Fibroblast of mammary gland (primary cell): ENCODE measurements around the gene LRRC27.

Experiments used
- DNase-seq: peaks from one replicate; pipeline ENCODE4 v3.0.0-alpha.2; 2010; ENCODE audit warnings: low read depth
- H3K4me3 ChIP-seq: 2 replicates; pipeline ENCODE4 v1.5.1; 2011; ENCODE audit warnings: low read depth, mild to moderate bottlenecking, low read length, moderate library complexity; ENCODE audit not compliant: control insufficient read depth
- TF ChIP-seq, protein P1 (sequence below): conservative IDR thresholded peaks from 2 replicates; pipeline ENCODE4 v1.5.1; 2011; ENCODE audit warnings: low read depth, low read length, inconsistent platforms; ENCODE audit not compliant: control insufficient read depth, insufficient read depth

Gene LRRC27

DNA sequence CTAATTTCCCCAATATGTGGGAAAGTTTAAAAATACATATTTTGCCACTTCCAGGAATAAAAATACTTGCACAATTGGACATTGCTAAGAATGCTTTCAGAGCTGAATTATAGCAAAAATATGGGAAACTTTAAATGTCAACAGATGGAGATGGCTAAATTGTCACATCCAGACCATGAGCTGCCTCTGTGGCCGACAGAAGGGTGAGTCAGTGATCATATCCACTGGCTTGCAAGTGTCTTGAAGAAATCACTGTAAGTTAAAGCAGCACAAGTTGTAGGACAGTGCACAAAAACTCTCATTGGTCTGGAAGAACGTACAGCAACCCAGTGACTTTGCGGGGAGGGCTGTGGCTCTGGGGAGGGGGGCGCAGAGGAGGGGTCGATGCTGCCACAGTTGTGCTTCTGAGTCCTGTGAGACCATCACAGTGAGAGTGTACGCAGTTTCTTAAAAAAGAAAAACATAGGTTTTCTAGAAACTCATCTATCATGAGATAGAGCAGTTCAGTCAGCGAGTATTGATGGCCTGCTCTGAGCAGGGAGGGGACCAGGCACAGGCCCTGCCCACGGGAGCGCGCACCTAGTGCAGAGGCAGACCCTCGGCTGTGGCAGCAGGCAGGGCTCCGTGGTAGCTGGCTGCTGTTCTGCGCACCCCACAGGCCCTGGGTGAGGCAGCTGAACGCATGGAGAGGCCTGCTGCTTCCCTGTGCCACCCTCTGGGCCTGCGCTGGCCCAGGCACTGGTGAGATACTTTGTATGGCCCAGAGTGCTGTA lies 25.5 kb downstream of the LRRC27 start:
- DNase-seq = no peak
- TF ChIP-seq, protein P1, sequence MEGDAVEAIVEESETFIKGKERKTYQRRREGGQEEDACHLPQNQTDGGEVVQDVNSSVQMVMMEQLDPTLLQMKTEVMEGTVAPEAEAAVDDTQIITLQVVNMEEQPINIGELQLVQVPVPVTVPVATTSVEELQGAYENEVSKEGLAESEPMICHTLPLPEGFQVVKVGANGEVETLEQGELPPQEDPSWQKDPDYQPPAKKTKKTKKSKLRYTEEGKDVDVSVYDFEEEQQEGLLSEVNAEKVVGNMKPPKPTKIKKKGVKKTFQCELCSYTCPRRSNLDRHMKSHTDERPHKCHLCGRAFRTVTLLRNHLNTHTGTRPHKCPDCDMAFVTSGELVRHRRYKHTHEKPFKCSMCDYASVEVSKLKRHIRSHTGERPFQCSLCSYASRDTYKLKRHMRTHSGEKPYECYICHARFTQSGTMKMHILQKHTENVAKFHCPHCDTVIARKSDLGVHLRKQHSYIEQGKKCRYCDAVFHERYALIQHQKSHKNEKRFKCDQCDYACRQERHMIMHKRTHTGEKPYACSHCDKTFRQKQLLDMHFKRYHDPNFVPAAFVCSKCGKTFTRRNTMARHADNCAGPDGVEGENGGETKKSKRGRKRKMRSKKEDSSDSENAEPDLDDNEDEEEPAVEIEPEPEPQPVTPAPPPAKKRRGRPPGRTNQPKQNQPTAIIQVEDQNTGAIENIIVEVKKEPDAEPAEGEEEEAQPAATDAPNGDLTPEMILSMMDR = no peak
- no peak overlapping the region for H3K4me3 ChIP-seq

GRCh38 chr10:132359305-132360040 lies 27.5 kb downstream of the LRRC27 start:
- no peak for DNase-seq

DNA sequence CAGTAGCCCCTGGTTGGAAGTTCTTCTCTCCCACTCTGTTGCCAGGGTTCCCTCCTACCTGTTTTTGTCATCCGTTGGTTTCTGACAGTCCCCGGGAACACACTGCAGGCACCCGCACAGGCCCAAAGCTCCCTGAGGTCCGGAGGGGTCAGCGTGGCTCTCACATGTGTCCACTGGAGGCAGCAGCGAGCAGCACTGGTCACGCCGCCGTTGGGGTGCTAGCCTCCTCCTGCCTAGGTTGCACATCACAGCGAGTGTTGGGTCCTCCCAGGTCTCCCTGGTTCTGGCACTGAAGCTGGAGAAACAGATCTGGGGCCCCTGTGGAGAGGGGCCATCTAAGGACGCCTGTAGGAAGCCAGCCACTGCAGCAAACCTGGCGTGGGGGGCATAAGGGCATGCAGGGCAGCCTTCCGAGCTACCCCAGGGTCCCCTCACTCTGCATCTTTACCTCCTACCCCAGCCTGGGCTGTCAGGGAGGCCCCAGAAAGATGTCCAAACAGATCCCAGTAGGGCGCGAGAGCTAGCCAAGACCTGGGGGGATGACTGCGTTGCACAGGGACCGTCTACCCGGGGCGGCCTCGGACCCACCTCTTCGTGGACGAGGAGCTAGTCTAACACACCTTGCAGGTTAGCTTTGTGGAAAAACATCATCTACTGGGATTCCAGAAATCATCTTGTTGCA lies 28.9 kb downstream of the LRRC27 start:
- H3K4me3 ChIP-seq = no peak overlapping the region
- DNase-seq = no peak
- TF ChIP-seq, protein P1 = peak; percentile 49

More at GRCh38 chr10:132359305-132360040, 27.5 kb downstream of the LRRC27 start:
- H3K4me3 ChIP-seq = no peak overlapping the region
- TF ChIP-seq, protein P1 = no peak

DNA sequence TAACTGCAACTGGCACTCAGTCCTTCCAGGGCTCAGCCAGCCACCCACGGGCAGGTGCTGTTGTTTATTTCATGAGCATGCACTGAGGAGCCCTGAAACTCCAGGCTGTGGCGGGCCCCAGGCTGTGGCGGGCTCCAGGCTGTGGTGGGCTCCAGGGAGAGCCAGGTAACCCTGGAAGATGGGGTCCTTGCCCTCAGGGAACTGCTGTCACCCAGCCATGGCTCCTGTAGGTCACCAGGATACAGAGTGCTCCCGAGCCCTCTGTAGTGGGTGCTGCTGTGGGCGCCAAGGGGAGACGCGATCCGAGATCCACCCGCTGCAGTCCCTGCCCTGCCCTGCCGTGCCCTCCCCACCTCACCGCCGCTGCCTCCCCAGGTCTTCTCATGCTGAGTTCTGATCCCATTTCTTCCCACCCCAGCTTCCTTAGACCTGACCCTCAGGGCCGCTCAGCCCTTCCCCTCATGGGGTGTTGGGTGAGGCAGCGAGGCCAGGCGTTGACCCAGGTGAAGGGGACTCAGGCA lies 29.6 kb downstream of the LRRC27 start:
- no peak for DNase-seq
- TF ChIP-seq, protein P1 = no peak
- H3K4me3 ChIP-seq = no peak overlapping the region

DNA sequence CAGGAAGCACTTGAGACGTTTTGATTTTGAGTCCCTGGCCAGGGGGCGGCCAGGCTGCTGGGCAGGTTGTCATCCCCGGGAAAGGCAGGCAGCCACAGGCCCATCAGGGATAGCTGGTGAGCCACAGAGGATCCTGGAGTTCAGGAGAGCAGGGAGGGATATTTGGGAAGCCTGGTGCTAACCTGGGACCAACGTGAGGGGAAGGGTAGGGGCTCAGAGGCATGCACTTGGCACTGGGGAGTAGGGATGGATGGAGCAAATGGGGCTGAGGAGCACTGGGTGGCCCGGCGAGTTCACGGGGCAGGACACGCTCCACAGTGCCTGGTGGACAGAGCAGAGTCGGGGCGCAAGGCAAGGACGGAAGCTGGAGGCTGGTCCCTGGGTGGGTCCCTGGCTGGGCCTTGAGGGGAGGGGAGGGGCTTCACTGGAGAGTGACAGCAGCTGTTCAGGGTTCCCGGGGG lies 30.2 kb downstream of the LRRC27 start:
- TF ChIP-seq, protein P1 = no peak

DNA sequence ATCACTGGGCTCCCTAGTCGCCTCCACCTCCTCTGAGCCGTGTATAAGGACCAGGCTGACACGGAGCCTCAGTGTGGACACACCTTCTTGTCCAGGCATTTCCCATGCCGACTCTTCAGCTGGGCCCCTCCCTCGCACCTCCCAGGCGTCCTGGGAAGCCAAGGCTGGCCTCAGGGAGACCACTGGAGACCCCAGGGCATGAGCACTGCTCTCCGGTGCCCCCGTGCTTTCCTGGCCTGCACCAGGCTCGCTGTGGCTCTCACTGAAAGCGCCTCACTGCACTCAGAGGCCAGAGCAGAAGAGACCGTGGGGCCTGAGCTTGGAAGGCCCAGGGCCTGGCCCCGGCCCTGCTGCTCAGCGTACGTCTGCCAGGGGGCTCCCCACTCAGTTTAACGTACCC lies 31.4 kb downstream of the LRRC27 start:
- TF ChIP-seq, protein P1 = no peak
- DNase-seq = no peak
- H3K4me3 ChIP-seq = no peak overlapping the region

More for the DNA sequence above, 30.2 kb downstream of the LRRC27 start:
- H3K4me3 ChIP-seq = no peak overlapping the region
- DNase-seq = no peak
